HG02870 (cell line): ENCODE data around the gene WDFY2.
"Not testable (repeated sequence)": the region's sequence is repeated elsewhere in the genome, so short reads cannot be mapped to it uniquely, and the experiment has no call there.

ENCODE experiments used
- ATAC-seq: cut with Tn5 transposase; IDR thresholded peaks from one replicate; pipeline ENCODE4 v1.9.1; 2021; ENCODE audit warnings: mild to moderate bottlenecking, moderate library complexity; ENCODE audit not compliant: unreplicated experiment

Gene WDFY2

GRCh38 chr13:51562011-51562671 is 22.1 kb upstream of the WDFY2 start:
- ATAC-seq: peak; percentile 80

GRCh38 chr13:51564252-51564651 is 20.0 kb upstream of the WDFY2 start:
- no peak for ATAC-seq

GRCh38 chr13:51564671-51565070 is 19.6 kb upstream of the WDFY2 start:
- no peak for ATAC-seq

GRCh38 chr13:51569001-51569400 is 15.3 kb upstream of the WDFY2 start:
- ATAC-seq: not testable (repeated sequence)

- no peak for ATAC-seq
Observed at GRCh38 chr13:51576754-51577153, 7.5 kb upstream of the WDFY2 start.

- no peak for ATAC-seq
Observed at GRCh38 chr13:51577690-51578089, 6.6 kb upstream of the WDFY2 start.

- ATAC-seq: no peak
Observed at GRCh38 chr13:51579676-51580075, 4.6 kb upstream of the WDFY2 start.

- ATAC-seq: no peak
Observed at GRCh38 chr13:51581148-51581820, 3.0 kb upstream of the WDFY2 start.

- no peak for ATAC-seq
Observed at GRCh38 chr13:51583469-51583874, 790 bp upstream of the WDFY2 start.

- peak; percentile 30 for ATAC-seq
Observed at GRCh38 chr13:51584731-51585672, 740 bp downstream of the WDFY2 start.

GRCh38 chr13:51585696-51586095 is 1.4 kb downstream of the WDFY2 start:
- ATAC-seq: no peak

- ATAC-seq: no peak
Observed at GRCh38 chr13:51587372-51587771, 3.1 kb downstream of the WDFY2 start.

- no peak for ATAC-seq
Observed at GRCh38 chr13:51588406-51588949, 4.2 kb downstream of the WDFY2 start.

- ATAC-seq: no peak
Observed at GRCh38 chr13:51589793-51590192, 5.5 kb downstream of the WDFY2 start.

- ATAC-seq: no peak
Observed at GRCh38 chr13:51590231-51590970, 6.1 kb downstream of the WDFY2 start.

GRCh38 chr13:51590971-51591627 is 6.8 kb downstream of the WDFY2 start:
- no peak for ATAC-seq

- not testable (repeated sequence) for ATAC-seq
Observed at GRCh38 chr13:51591938-51592337, 7.7 kb downstream of the WDFY2 start.

GRCh38 chr13:51594432-51594831 is 10.2 kb downstream of the WDFY2 start:
- no peak for ATAC-seq

GRCh38 chr13:51595416-51595815 is 11.2 kb downstream of the WDFY2 start:
- no peak for ATAC-seq

- no peak for ATAC-seq
Observed at GRCh38 chr13:51596541-51596940, 12.3 kb downstream of the WDFY2 start.
